ENCODE results near the gene RPH3AL. TPM values are rescaled to one million over a fixed set of nuclear protein-coding genes. Genes with fewer than 3 reads are reported as not detected.

Gene RPH3AL
- total and polyA plus RNA-seq, 8 donors = 43.4 to 89.1 (median 56.0) TPM

- DNase-seq (peak in 3 of 6 donors; percentile 7 to 21 (median 7)), ATAC-seq (no peak), FAIRE-seq (no peak)
- Histone ChIP-seq H3K4me1 (no peaks in the 10 kb centered on the region), H3K27me3 (no peaks in the 10 kb centered on the region), H3K27ac (no peak overlapping the region), H3K4me3 (no peak overlapping the region), H3K36me3 (peaks cover 0 to 4% (median 0%) of the 10 kb centered on the region in 3 donors), H3K9me3 (no peaks in the 10 kb centered on the region)
- 84 to 88% methylated on average over 11 to 12 of the region's 17 CpGs for WGBS, 2 donors
- TF ChIP-seq CTCF (IDR thresholded peaks at IDR 0.05) = no peak
- intact Hi-C loops (cut with DNase I) = no loop called here
Measured at GRCh38 chr17:288802-289356, 63.7 kb downstream of the RPH3AL start.

GRCh38 chr17:286571-286970, 66.0 kb downstream of the RPH3AL start:
- FAIRE-seq (no peak), ATAC-seq (no peak), DNase-seq (peak in 3 of 6 donors; percentile 8 to 50 (median 49))
- Histone ChIP-seq H3K4me1 (no peaks in the 10 kb centered on the region), H3K27me3 (no peaks in the 10 kb centered on the region), H3K36me3 (peaks cover 0 to 20% (median 0%) of the 10 kb centered on the region in 3 donors), H3K4me3 (no peak overlapping the region), H3K9me3 (no peaks in the 10 kb centered on the region), H3K27ac (no peak overlapping the region)
- intact Hi-C loops (cut with DNase I) = no loop called here
- 77 to 94% methylated on average over 14 to 16 of the region's 16 CpGs for WGBS, 2 donors
- TF ChIP-seq CTCF (IDR thresholded peaks at IDR 0.05) = no peak

DNA sequence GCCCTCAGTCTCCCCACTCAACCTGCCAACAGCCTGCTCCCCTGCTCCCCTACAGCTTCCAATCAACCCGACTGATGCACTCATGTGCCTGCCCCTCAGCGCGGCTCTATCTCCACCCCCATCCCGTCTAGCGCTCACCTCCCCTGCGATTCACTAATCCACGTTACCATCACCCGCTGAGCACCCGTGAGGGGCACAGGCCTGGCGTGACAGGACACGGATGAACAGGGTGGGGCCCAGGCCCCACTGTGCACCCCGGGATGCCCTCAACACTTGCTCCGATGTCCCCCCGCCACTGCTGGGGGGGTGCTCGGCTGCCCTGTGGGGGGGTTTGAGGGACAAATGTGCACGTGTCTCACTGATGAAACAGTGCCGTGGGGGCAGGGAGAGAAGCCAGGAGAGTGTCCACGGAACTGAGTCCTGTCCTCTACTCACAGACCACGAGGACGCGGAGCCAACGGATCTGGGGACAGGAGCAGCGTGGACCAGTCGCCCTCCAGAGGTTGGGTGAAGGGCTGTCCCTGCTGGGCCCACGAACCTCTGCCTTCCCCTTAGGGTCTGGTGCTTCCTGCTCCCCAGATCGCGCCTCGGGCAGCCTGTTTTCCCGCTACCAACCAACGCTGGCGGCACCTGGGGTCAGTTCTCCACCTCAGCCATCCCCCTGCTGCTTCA, 66.7 kb downstream of the RPH3AL start:
- no peaks in the 10 kb centered on the region for H3K4me1 ChIP-seq
- H3K36me3 ChIP-seq = peaks cover 0 to 23% (median 4%) of the 10 kb centered on the region in 3 donors
- intact Hi-C loops (cut with DNase I) = no loop called here
- ATAC-seq = peak in 1 of 4 donors; percentile 6
- no peak overlapping the region for H3K4me3 ChIP-seq
- WGBS, 2 donors = 87 to 90% methylated on average over 31 of the region's 31 CpGs
- H3K27me3 ChIP-seq = no peaks in the 10 kb centered on the region
- no peak for FAIRE-seq
- no peak overlapping the region for H3K27ac ChIP-seq
- DNase-seq = peak in 3 of 6 donors; percentile 7 to 55 (median 54)
- no peaks in the 10 kb centered on the region for H3K9me3 ChIP-seq
- no peak for TF ChIP-seq CTCF (IDR thresholded peaks at IDR 0.05)

DNA sequence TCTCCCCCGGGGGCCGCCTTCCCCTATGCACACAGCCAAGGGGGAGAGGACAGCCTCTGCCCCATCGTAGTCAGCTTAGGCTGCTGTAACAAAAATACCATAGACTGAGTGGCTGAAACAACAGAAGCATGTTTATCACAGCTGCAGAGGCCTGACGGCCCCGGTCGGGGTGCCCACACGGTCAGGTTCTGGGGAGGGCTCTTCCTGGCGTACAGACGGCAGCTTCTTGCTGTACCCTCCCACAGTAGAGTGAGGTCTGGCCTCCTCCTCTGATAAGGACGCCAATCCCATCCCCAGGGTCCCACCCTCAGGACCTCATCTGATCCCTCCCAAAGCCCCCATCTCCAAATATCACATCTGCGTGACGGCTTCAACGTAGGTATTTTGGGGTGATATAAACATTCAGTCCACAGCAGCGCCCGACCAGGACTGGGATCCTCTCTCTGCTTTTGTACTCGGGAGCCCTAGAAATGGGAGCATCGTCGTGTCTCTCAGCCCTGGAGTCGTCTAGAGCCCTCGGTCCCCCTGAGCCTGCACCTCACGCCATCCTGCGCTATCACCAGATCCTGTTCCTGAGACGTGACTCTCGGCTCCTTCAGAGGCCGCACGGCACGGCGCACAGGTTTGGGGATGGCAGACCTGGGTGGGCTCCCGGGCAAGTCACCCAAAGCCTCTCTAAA, 67.8 kb downstream of the RPH3AL start:
- Histone ChIP-seq H3K27me3 (no peaks in the 10 kb centered on the region), H3K4me3 (no peak overlapping the region), H3K4me1 (no peaks in the 10 kb centered on the region), H3K9me3 (no peaks in the 10 kb centered on the region), H3K27ac (no peak overlapping the region), H3K36me3 (peaks cover 0 to 26% (median 4%) of the 10 kb centered on the region in 3 donors)
- WGBS, 2 donors = 91 to 92% methylated on average over 29 of the region's 29 CpGs
- intact Hi-C loops (cut with DNase I) = no loop called here
- peak in 1 of 4 donors; percentile 15 for ATAC-seq
- no peak for TF ChIP-seq CTCF (IDR thresholded peaks at IDR 0.05)
- FAIRE-seq = no peak
- DNase-seq = peak in 3 of 6 donors; percentile 8 to 44 (median 20)
